Mesenchymal stem cell (in vitro differentiated cells and primary cell): ENCODE results near the gene HS3ST2.

Source experiments
- DNase-seq: peaks from one replicate; pipeline ENCODE4 v3.0.0-alpha.2; 2013
- H2AFZ ChIP-seq: one replicate; pipeline ENCODE4 v1.6.1; 2013; ENCODE audit warnings: low read depth, mild to moderate bottlenecking, control low read depth, inconsistent platforms, low read length, moderate library complexity
- H2AK5ac ChIP-seq: 2 replicates; pipeline ENCODE4 v1.6.1; 2013; ENCODE audit warnings: low read length, moderate library complexity, mild to moderate bottlenecking, inconsistent platforms; ENCODE audit not compliant: severe bottlenecking
- H2BK120ac ChIP-seq: one replicate; pipeline ENCODE4 v1.6.1; 2013; ENCODE audit warnings: low read depth, mild to moderate bottlenecking, inconsistent platforms, low read length, moderate library complexity
- H2BK12ac ChIP-seq, 2 experiments: one replicate each; pipeline ENCODE4 v1.6.1; 2013; ENCODE audit warnings: inconsistent platforms in 2 of 2, low read length in 2 of 2, mild to moderate bottlenecking in 2 of 2, moderate library complexity in 2 of 2, control low read depth in 1 of 2
- H2BK15ac ChIP-seq: one replicate; pipeline ENCODE4 v1.6.1; 2013; ENCODE audit warnings: mild to moderate bottlenecking, low read depth, inconsistent platforms; ENCODE audit not compliant: poor library complexity, severe bottlenecking
- H2BK5ac ChIP-seq: 2 replicates; pipeline ENCODE4 v1.6.1; 2013; ENCODE audit warnings: low read depth, mild to moderate bottlenecking, low read length, control low read depth, inconsistent platforms; ENCODE audit not compliant: poor library complexity, severe bottlenecking
- H3K14ac ChIP-seq, 2 experiments: one replicate each; pipeline ENCODE4 v1.6.1; 2013; ENCODE audit warnings: inconsistent platforms in 2 of 2, low read length in 2 of 2, control low read depth in 1 of 2, mild to moderate bottlenecking in 1 of 2, moderate library complexity in 1 of 2
- H3K18ac ChIP-seq, 2 experiments: one replicate each; pipeline ENCODE4 v1.6.1; 2013; ENCODE audit warnings: inconsistent platforms in 2 of 2, low read length in 2 of 2, control low read depth in 1 of 2, low read depth in 1 of 2, mild to moderate bottlenecking in 1 of 2
- H3K23ac ChIP-seq, 2 experiments: one replicate each; pipeline ENCODE4 v1.6.1; 2013; ENCODE audit warnings: inconsistent platforms in 2 of 2, low read length in 2 of 2, mild to moderate bottlenecking in 2 of 2, moderate library complexity in 2 of 2, control low read depth in 1 of 2
- H3K27ac ChIP-seq: 2 replicates; pipeline ENCODE4 v1.5.1; 2013; ENCODE audit warnings: mild to moderate bottlenecking, moderate library complexity, low read length, control low read depth, inconsistent platforms; ENCODE audit not compliant: poor library complexity, severe bottlenecking
- H3K27me3 ChIP-seq, 2 experiments: 2 replicates each; pipeline versions ENCODE4 v1.6.1 to v1.7.0; 2013; ENCODE audit warnings: low read length in 2 of 2, mild to moderate bottlenecking in 2 of 2, moderate library complexity in 2 of 2, control low read depth in 1 of 2, inconsistent platforms in 1 of 2; ENCODE audit not compliant: control insufficient read depth in 1 of 2, insufficient read depth in 1 of 2
- H3K36me3 ChIP-seq, 2 experiments: 2 replicates each; pipeline versions ENCODE4 v1.6.1 to v1.7.0; 2013; ENCODE audit warnings: low read length in 2 of 2, control low read depth in 1 of 2, inconsistent platforms in 1 of 2, low read depth in 1 of 2, mild to moderate bottlenecking in 1 of 2; ENCODE audit not compliant: insufficient read depth in 2 of 2, control insufficient read depth in 1 of 2
- H3K4ac ChIP-seq, 2 experiments: one replicate each; pipeline ENCODE4 v1.6.1; 2013; ENCODE audit warnings: inconsistent platforms in 2 of 2, low read length in 2 of 2, mild to moderate bottlenecking in 2 of 2, moderate library complexity in 2 of 2, control low read depth in 1 of 2, low read depth in 1 of 2
- H3K4me1 ChIP-seq: 2 replicates; pipeline ENCODE4 v1.6.1; 2013; ENCODE audit warnings: low read depth, low read length, control low read depth; ENCODE audit not compliant: control insufficient read depth, insufficient read depth
- H3K4me2 ChIP-seq: 2 replicates; pipeline ENCODE4 v1.6.1; 2013; ENCODE audit warnings: low read length, mild to moderate bottlenecking, inconsistent platforms; ENCODE audit not compliant: poor library complexity, severe bottlenecking
- H3K4me3 ChIP-seq, 2 experiments: 2 replicates each; pipeline versions ENCODE4 v1.5.1 to v1.7.0; 2013; ENCODE audit warnings: low read length in 2 of 2, mild to moderate bottlenecking in 2 of 2, control low read depth in 1 of 2, low read depth in 1 of 2; ENCODE audit not compliant: insufficient read depth in 1 of 2
- H3K79me1 ChIP-seq: replicated peaks from 2 replicates; pipeline ENCODE4 v1.6.1; 2013; ENCODE audit warnings: mild to moderate bottlenecking, control low read depth, low read length, inconsistent platforms; ENCODE audit not compliant: poor library complexity, severe bottlenecking
- H3K9ac ChIP-seq: 2 replicates; pipeline ENCODE4 v1.7.0; 2013; ENCODE audit warnings: mild to moderate bottlenecking, low read length, moderate library complexity
- H3K9me3 ChIP-seq: 2 replicates; pipeline ENCODE4 v1.7.0; 2013; ENCODE audit warnings: mild to moderate bottlenecking, low read length; ENCODE audit not compliant: control insufficient read depth
- H4K8ac ChIP-seq: one replicate; pipeline ENCODE4 v1.6.1; 2013; ENCODE audit warnings: inconsistent platforms, mild to moderate bottlenecking, low read length, moderate library complexity
- H4K91ac ChIP-seq: one replicate; pipeline ENCODE4 v1.6.1; 2013; ENCODE audit warnings: mild to moderate bottlenecking, low read length, inconsistent platforms
- WGBS: methylation state at CpG from one replicate; pipeline ENCODE4 v1.1.7; 2013; ENCODE audit warnings: mixed read lengths; 5-methylcytosine and 5-hydroxymethylcytosine counted together

Gene HS3ST2

GRCh38 chr16:22886927-22887326, 73.0 kb downstream of the HS3ST2 start:
- Histone ChIP-seq H3K27me3 (no peaks in the 10 kb centered on the region), H3K23ac (no peak overlapping the region), H4K8ac (no peak overlapping the region), H3K14ac (no peak overlapping the region), H3K36me3 (no peaks in the 10 kb centered on the region), H2AFZ (no peak overlapping the region), H2BK5ac (no peak overlapping the region), H3K9ac (no peak overlapping the region), H4K91ac (no peak overlapping the region), H3K4me3 (no peak overlapping the region), H3K79me1 (no peaks in the 10 kb centered on the region), H2BK12ac (no peak overlapping the region), H3K4ac (no peak overlapping the region), H3K9me3 (no peaks in the 10 kb centered on the region), H2BK15ac (no peak overlapping the region), H3K4me2 (no peak overlapping the region), H3K4me1 (no peaks in the 10 kb centered on the region), H2BK120ac (no peak overlapping the region), H2AK5ac (no peak overlapping the region), H3K27ac (no peak overlapping the region), H3K18ac (no peak overlapping the region)
- DNase-seq: no peak
- WGBS: 81% methylated on average over 1 of the region's 1 CpG

GRCh38 chr16:22887445-22887844, 73.5 kb downstream of the HS3ST2 start:
- no peak overlapping the region for H3K9ac ChIP-seq
- no peaks in the 10 kb centered on the region for H3K36me3 ChIP-seq
- H3K14ac ChIP-seq: no peak overlapping the region
- H2BK12ac ChIP-seq: no peak overlapping the region
- DNase-seq: no peak
- H4K91ac ChIP-seq: no peak overlapping the region
- 65% methylated on average over 6 of the region's 6 CpGs for WGBS
- H3K9me3 ChIP-seq: no peaks in the 10 kb centered on the region
- no peaks in the 10 kb centered on the region for H3K27me3 ChIP-seq
- no peak overlapping the region for H2BK5ac ChIP-seq
- no peak overlapping the region for H3K18ac ChIP-seq
- no peak overlapping the region for H3K23ac ChIP-seq
- H2AFZ ChIP-seq: no peak overlapping the region
- H3K4me3 ChIP-seq: no peak overlapping the region
- no peak overlapping the region for H3K4ac ChIP-seq
- no peak overlapping the region for H2AK5ac ChIP-seq
- no peak overlapping the region for H2BK15ac ChIP-seq
- no peaks in the 10 kb centered on the region for H3K79me1 ChIP-seq
- no peaks in the 10 kb centered on the region for H3K4me1 ChIP-seq
- no peak overlapping the region for H3K27ac ChIP-seq
- no peak overlapping the region for H2BK120ac ChIP-seq
- H4K8ac ChIP-seq: no peak overlapping the region
- H3K4me2 ChIP-seq: no peak overlapping the region

- H3K14ac ChIP-seq: no peak overlapping the region
- no peak overlapping the region for H2AFZ ChIP-seq
- no peak overlapping the region for H4K91ac ChIP-seq
- no peak overlapping the region for H3K18ac ChIP-seq
- no peak overlapping the region for H3K9ac ChIP-seq
- H2BK120ac ChIP-seq: no peak overlapping the region
- WGBS: 51% methylated on average over 4 of the region's 4 CpGs
- H3K27ac ChIP-seq: no peak overlapping the region
- H3K79me1 ChIP-seq: no peaks in the 10 kb centered on the region
- H3K4ac ChIP-seq: no peak overlapping the region
- H3K9me3 ChIP-seq: no peaks in the 10 kb centered on the region
- H3K27me3 ChIP-seq: no peaks in the 10 kb centered on the region
- H3K4me2 ChIP-seq: no peak overlapping the region
- H3K36me3 ChIP-seq: no peaks in the 10 kb centered on the region
- no peaks in the 10 kb centered on the region for H3K4me1 ChIP-seq
- H3K4me3 ChIP-seq: no peak overlapping the region
- no peak overlapping the region for H3K23ac ChIP-seq
- DNase-seq: no peak
- H2BK5ac ChIP-seq: no peak overlapping the region
- H2BK15ac ChIP-seq: no peak overlapping the region
- no peak overlapping the region for H2BK12ac ChIP-seq
- H4K8ac ChIP-seq: no peak overlapping the region
- no peak overlapping the region for H2AK5ac ChIP-seq
These were observed 74.8 kb downstream of the HS3ST2 start for GRCh38 chr16:22888791-22889190.

GRCh38 chr16:22890976-22891375, 77.0 kb downstream of the HS3ST2 start:
- no peaks in the 10 kb centered on the region for H3K36me3 ChIP-seq
- no peaks in the 10 kb centered on the region for H3K4me1 ChIP-seq
- H3K9me3 ChIP-seq: no peaks in the 10 kb centered on the region
- H2BK120ac ChIP-seq: no peak overlapping the region
- H4K91ac ChIP-seq: no peak overlapping the region
- DNase-seq: no peak
- no peak overlapping the region for H2BK12ac ChIP-seq
- H2AFZ ChIP-seq: no peak overlapping the region
- H2BK15ac ChIP-seq: no peak overlapping the region
- H3K14ac ChIP-seq: no peak overlapping the region
- no peak overlapping the region for H3K27ac ChIP-seq
- no peak overlapping the region for H2BK5ac ChIP-seq
- H3K4me2 ChIP-seq: no peak overlapping the region
- no peak overlapping the region for H2AK5ac ChIP-seq
- H3K4ac ChIP-seq: no peak overlapping the region
- H4K8ac ChIP-seq: no peak overlapping the region
- peaks cover 0 to 4% of the 10 kb centered on the region in 2 experiments for H3K27me3 ChIP-seq
- no peak overlapping the region for H3K4me3 ChIP-seq
- 78% methylated on average over 7 of the region's 7 CpGs for WGBS
- H3K18ac ChIP-seq: no peak overlapping the region
- H3K23ac ChIP-seq: no peak overlapping the region
- H3K9ac ChIP-seq: no peak overlapping the region
- H3K79me1 ChIP-seq: no peaks in the 10 kb centered on the region
